IPS DF 4.7 (cell line): ENCODE results near the gene PDGFRA.
"Not testable (repeated sequence)": the region's sequence is repeated elsewhere in the genome, so short reads cannot be mapped to it uniquely, and the experiment has no call there.

Source experiments
- DNase-seq: peaks from one replicate; pipeline ENCODE4 v3.0.0-alpha.2; 2013; ENCODE audit warnings: low spot score; ENCODE audit errors: extremely low read depth

PDGFRA gene

GRCh38 chr4:54227256-54228055 is 1.6 kb upstream of the PDGFRA start:
- DNase-seq, result no peak

GRCh38 chr4:54228056-54228527 is 1.0 kb upstream of the PDGFRA start:
- no peak for DNase-seq

GRCh38 chr4:54228546-54228945 is 547 bp upstream of the PDGFRA start:
- DNase-seq, result no peak

GRCh38 chr4:54229631-54230483 is 764 bp downstream of the PDGFRA start:
- DNase-seq, result no peak

- no peak for DNase-seq
Measured at GRCh38 chr4:54230484-54231418, 1.7 kb downstream of the PDGFRA start.

- no peak for DNase-seq
Measured at GRCh38 chr4:54231419-54231767, 2.3 kb downstream of the PDGFRA start.

- DNase-seq, result no peak
Measured at GRCh38 chr4:54231768-54232688, 2.9 kb downstream of the PDGFRA start.

- no peak for DNase-seq
Measured at GRCh38 chr4:54233277-54233696, 4.2 kb downstream of the PDGFRA start.

- DNase-seq, result no peak
Measured at GRCh38 chr4:54233697-54234496, 4.8 kb downstream of the PDGFRA start.

GRCh38 chr4:54234497-54235205 is 5.6 kb downstream of the PDGFRA start:
- DNase-seq, result no peak

- not testable (repeated sequence) for DNase-seq
Measured at GRCh38 chr4:54236316-54236715, 7.2 kb downstream of the PDGFRA start.

- no peak for DNase-seq
Measured at GRCh38 chr4:54237770-54238169, 8.7 kb downstream of the PDGFRA start.

- DNase-seq, result no peak
Measured at GRCh38 chr4:54238389-54238788, 9.3 kb downstream of the PDGFRA start.

GRCh38 chr4:54241268-54241823 is 12.3 kb downstream of the PDGFRA start:
- not testable (repeated sequence) for DNase-seq

GRCh38 chr4:54243541-54243940 is 14.4 kb downstream of the PDGFRA start:
- DNase-seq, result not testable (repeated sequence)

GRCh38 chr4:54252312-54252711 is 23.2 kb downstream of the PDGFRA start:
- not testable (repeated sequence) for DNase-seq

- DNase-seq, result no peak
Measured at GRCh38 chr4:54254116-54254914, 25.2 kb downstream of the PDGFRA start.

- DNase-seq, result no peak
Measured at GRCh38 chr4:54254915-54255246, 25.8 kb downstream of the PDGFRA start.
